ENCODE data around the gene SLC35E1. TPM values are rescaled to one million over a fixed set of nuclear protein-coding genes. Genes with fewer than 3 reads are reported as not detected.

SLC35E1 gene
- total and polyA plus RNA-seq, 2 donors (not counting 3 experiments of a cell fraction or from before 2014, with no cell fraction given), result 36.0 to 37.5 TPM

- no peak for DNase-seq (ENCODE audit: low read depth, low spot score)
- Histone ChIP-seq H3K79me2 (ENCODE audit: control insufficient read depth, insufficient read depth, low read length) (peaks cover 81% of the 10 kb centered on the region), H3K27ac (ENCODE audit: insufficient read depth, low read depth, low read length) (no peak overlapping the region), H2AFZ (ENCODE audit: low read depth, low read length) (no peak overlapping the region), H3K4me1 (ENCODE audit: control insufficient read depth, extremely low read depth, insufficient read depth, low read length) (peaks cover 39% of the 10 kb centered on the region), H3K9me1 (replicated peaks; ENCODE audit: control insufficient read depth, extremely low read depth, insufficient read depth, low read length) (no peaks in the 10 kb centered on the region), H3K4me2 (ENCODE audit: insufficient read depth, low read length) (no peak overlapping the region), H4K20me1 (replicated peaks; ENCODE audit: control insufficient read depth, extremely low read depth, insufficient read depth, low read length) (no peaks in the 10 kb centered on the region), H3K9me3 (replicated peaks; ENCODE audit: control insufficient read depth, insufficient read depth, low read length) (no peaks in the 10 kb centered on the region), H3K9ac (replicated peaks; ENCODE audit: extremely low read depth, insufficient read depth, low read length) (no peak overlapping the region), H3K36me3 (ENCODE audit: control insufficient read depth in 2 of 2, extremely low read depth in 1 of 2, insufficient read depth in 2 of 2, low read length in 2 of 2) (no peaks in the 10 kb centered on the region), H3K27me3 (ENCODE audit: control insufficient read depth in 2 of 2, insufficient read depth in 2 of 2, low read length in 2 of 2) (no peaks in the 10 kb centered on the region), H3K4me3 (replicated peaks in 1 of 3; ENCODE audit: insufficient read depth in 1 of 3, low read depth in 1 of 3, low read length in 3 of 3) (no peak overlapping the region)
- TF ChIP-seq GATA2 (IDR thresholded peaks at IDR 0.05; ENCODE audit: insufficient read depth, insufficient read length, low read depth, low read length) (no peak), FOS (IDR thresholded peaks at IDR 0.05; ENCODE audit: borderline replicate concordance, insufficient read depth, low read length) (no peak), POLR2A (IDR thresholded peaks at IDR 0.05; ENCODE audit: low read depth, low read length) (no peak), MAX (IDR thresholded peaks at IDR 0.05; ENCODE audit: insufficient read depth, insufficient read length) (no peak), POLR2AphosphoS5 (IDR thresholded peaks at IDR 0.05; ENCODE audit: insufficient read depth, low read depth, low read length) (no peak), EZH2 (IDR thresholded peaks at IDR 0.05; ENCODE audit: borderline replicate concordance, low read depth, low read length, severe bottlenecking) (no peak), MYC (IDR thresholded peaks at IDR 0.05; ENCODE audit: low read depth, low read length) (no peak), JUN (IDR thresholded peaks at IDR 0.05; ENCODE audit: borderline replicate concordance, insufficient read depth, insufficient read length, low read depth) (no peak)
- TF ChIP-seq, protein P1, sequence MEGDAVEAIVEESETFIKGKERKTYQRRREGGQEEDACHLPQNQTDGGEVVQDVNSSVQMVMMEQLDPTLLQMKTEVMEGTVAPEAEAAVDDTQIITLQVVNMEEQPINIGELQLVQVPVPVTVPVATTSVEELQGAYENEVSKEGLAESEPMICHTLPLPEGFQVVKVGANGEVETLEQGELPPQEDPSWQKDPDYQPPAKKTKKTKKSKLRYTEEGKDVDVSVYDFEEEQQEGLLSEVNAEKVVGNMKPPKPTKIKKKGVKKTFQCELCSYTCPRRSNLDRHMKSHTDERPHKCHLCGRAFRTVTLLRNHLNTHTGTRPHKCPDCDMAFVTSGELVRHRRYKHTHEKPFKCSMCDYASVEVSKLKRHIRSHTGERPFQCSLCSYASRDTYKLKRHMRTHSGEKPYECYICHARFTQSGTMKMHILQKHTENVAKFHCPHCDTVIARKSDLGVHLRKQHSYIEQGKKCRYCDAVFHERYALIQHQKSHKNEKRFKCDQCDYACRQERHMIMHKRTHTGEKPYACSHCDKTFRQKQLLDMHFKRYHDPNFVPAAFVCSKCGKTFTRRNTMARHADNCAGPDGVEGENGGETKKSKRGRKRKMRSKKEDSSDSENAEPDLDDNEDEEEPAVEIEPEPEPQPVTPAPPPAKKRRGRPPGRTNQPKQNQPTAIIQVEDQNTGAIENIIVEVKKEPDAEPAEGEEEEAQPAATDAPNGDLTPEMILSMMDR (IDR thresholded peaks at IDR 0.05; ENCODE audit: extremely low read depth in 1 of 2, insufficient read depth in 1 of 2, low read depth in 1 of 2, low read length in 2 of 2), result no peak
- no TSS peak for BruUV-seq (replicated peaks)
- ChIA-PET CTCF (interaction anchor here (2.2 to 2.4 kb wide), 2 partner anchors 9 to 15 kb away, joined by 7 to 10 read pairs; no protein-coding TSS in a partner anchor), POLR2A (no interaction called here)
- intact Hi-C loops (cut with micrococcal nuclease) (no loop called here), dilution Hi-C loops (cut with MboI; ENCODE audit: extremely low pct_ligation_motif_present, low sequenced_read_pairs) (no loop called here)
- no peak for FAIRE-seq
These were observed 14.3 kb upstream of the SLC35E1 start for GRCh38 chr19:16586477-16586871.

Measured in endothelial cell of umbilical vein (primary cell).